ENCODE measurements around the gene HOXD13.

Gene HOXD13

DNA sequence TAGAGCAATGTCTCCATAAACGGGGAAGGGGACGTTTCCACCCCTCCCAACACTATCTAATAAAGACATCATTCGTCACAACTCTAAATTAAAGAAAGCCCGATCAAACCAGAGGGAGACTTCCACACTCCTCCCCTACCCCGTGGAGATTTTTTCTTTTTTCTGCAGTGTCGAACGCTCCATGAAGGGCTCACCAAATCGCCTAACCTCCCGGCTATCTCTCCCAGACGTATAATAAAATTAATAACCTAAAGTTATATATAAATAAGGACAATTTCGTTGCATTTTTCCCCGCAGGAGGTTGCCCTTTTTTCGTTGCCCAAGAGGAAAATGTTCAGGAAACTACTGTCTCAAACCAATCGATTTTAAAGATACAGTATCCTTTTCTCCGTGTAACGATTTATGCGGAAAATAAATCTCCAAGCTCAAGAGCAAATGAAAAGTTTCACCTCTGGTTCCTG lies 11.1 kb upstream of the HOXD13 start:
- no peak for DNase-seq (ENCODE audit: low read depth)

GRCh38 chr2:176081837-176082524 lies 10.5 kb upstream of the HOXD13 start:
- DNase-seq (ENCODE audit: low read depth), result no peak

DNA sequence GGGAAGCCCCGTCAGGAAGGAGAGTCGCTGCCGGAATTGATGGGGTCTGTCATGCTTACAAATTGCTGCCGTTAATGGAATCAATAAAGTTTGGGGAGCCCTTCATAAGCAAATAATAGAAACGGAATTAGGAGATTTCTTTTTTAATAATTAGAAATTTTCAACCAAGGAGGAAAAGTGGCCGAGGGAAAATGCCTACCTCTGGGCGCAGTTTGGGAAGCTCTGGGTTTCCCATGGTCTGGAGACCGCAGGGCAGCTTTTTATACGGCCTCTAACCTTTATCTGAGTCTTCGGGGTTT lies 10.0 kb upstream of the HOXD13 start:
- no peak for DNase-seq (ENCODE audit: low read depth)

GRCh38 chr2:176082824-176083751 lies 9.4 kb upstream of the HOXD13 start:
- no peak for DNase-seq (ENCODE audit: low read depth)

GRCh38 chr2:176083796-176084261 lies 8.7 kb upstream of the HOXD13 start, which contains the start of gene EVX2:
TSS of gene EVX2 (minus strand) at chr2:176083962. CDS start at chr2:176083776, 186 bp downstream.
- no peak for DNase-seq (ENCODE audit: low read depth)

GRCh38 chr2:176084611-176085119 lies 7.9 kb upstream of the HOXD13 start:
- DNase-seq (ENCODE audit: low read depth), result no peak

DNA sequence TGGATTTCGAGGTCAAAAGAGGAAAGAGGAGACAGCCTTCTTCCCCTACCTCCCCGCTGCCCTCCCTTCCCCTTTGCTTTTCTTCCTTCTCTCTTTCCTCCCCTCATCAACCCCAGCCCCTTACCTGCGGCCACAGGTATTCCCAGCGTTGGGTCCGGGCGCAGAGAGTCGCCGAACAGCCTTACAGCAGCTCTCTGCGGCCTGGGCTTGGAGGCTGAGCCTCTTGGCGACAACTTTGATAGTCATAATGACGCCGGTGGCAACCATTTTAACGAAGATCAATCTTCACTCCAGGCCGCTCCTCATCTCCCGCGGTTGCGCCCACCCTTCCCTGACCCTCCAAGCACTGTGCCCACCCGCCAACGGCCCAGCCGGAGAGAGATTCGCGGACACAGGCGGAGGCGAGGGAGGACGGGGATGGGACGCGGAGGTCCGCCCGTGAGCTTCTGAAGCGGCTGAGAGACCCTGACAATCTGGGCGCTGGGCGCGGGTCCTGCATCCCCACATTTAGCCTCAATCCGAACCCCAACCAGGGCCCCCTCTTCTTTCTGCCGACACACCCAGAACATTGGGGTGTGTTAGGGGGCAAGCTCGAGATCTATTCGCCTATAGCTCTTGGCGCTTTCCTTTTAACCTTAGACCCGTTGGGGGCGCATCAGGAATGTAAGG lies 7.3 kb upstream of the HOXD13 start:
- no peak for DNase-seq (ENCODE audit: low read depth)

GRCh38 chr2:176085861-176086771 lies 6.4 kb upstream of the HOXD13 start:
- peak; percentile 49 for DNase-seq (ENCODE audit: low read depth)

DNA sequence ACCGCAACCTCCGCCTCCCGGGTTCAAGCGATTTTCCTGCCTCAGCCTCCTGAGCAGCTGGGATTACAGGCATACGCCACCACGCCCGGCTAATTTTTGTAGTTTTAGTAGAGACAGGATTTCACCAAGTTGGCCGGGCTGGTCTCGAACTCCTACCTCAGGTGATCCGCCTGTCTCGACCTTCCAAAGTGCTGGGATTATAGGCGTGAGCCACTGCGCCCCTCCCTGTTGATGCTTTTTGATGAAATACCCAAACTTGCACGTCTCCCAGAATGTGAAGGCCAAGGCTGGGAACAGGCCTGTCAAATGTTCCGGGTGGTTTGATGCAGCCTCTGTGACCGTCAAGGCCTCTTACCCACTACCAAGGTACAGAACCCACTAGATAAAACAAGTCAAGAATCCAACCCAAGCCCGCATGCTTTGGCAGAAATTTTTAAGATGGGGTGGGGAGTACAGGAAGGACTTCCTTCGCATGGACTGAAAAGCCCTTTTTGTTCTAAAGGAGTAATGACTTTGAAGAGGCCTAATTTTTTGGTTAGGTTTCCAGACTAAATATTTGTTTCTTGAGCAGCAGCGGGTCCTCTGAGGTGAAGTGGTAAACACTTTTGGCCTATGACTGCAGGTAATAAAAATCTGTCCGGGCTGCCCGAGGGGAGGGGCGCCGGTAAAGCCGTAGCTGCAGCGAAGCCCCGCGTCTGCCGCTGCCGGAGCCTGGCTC lies 5.0 kb upstream of the HOXD13 start:
- no peak for DNase-seq (ENCODE audit: low read depth)

- DNase-seq (ENCODE audit: low read depth), result peak; percentile 60
Measured at GRCh38 chr2:176088048-176088936, 4.2 kb upstream of the HOXD13 start.

- DNase-seq (ENCODE audit: low read depth), result no peak
Measured at GRCh38 chr2:176088937-176089842, 3.3 kb upstream of the HOXD13 start.

- DNase-seq (ENCODE audit: low read depth), result no peak
Measured at GRCh38 chr2:176089843-176090395, 2.6 kb upstream of the HOXD13 start.

DNA sequence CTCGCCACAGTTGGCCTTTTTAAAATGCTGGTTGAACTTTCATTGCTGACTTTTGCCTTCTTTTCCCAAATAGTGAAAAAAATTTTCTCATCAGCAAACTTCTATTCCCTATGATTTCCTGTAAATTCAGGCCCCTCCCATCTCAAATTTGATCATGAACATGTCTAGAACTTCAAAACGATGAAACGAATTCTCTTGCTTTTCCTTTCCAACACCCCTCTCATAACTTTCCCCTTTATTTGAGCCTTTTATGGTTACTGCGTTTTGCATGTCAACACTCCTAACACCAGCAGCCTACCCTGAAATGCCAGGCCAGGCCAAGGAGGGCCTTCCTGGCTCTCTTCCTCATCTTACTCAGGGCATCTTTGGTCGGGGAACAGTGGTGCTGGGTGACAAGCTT lies 1.7 kb upstream of the HOXD13 start:
- no peak for DNase-seq (ENCODE audit: low read depth)

- no peak for DNase-seq (ENCODE audit: low read depth)
Measured at GRCh38 chr2:176091329-176092258, 927 bp upstream of the HOXD13 start.

GRCh38 chr2:176093145-176093897 lies 800 bp downstream of the HOXD13 start:
- DNase-seq (ENCODE audit: low read depth), result peak; percentile 53

GRCh38 chr2:176093898-176094249 lies 1.4 kb downstream of the HOXD13 start:
- DNase-seq (ENCODE audit: low read depth), result no peak

All from EH (cell line).